GM19455 (cell line): ENCODE measurements around the gene TTN.
"Not testable (repeated sequence)": the region's sequence is repeated elsewhere in the genome, so short reads cannot be mapped to it uniquely, and the experiment has no call there.

Experiments
- ATAC-seq: cut with Tn5 transposase; IDR thresholded peaks from one replicate; pipeline ENCODE4 v1.9.1; 2021; ENCODE audit not compliant: unreplicated experiment

The TTN gene

DNA sequence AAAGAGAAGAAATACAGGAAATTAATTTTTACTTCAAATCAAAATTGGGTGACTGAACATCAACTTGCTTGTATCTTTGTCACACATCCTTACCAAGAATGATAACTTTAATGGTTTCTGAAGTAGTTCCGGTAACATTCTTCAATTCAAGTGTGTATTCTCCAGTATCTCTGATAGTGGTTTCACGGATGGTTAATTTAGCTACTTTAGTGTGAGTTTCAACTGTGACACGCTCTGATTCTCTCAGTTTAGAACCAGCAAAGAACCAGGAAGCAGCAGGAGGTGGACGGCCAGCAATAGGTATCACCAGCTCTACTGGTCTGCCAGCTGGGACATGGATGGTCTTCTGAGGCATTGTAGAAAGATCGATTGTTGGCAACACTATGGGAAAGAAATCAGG lies 264.7 kb downstream of the TTN start:
- ATAC-seq = no peak

GRCh38 chr2:178542161-178542560 lies 265.1 kb downstream of the TTN start:
- no peak for ATAC-seq

DNA sequence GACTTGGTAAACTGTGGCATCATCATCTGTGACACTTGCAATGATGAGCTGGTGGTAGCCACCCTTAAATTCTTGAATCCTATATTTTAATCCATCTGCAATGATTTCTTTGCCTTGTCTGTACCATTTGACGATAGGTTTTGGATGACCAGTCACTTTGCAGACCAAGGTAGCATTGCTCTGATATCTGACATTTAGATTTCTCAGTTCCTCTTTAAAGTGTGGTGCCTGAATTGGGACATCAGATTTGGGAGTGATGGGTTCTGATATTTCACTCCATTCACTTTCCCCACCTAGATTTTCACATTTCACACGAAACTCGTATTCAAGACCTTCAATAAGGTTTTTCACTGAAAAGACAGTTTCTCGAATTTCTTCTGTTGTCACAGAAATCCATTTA lies 271.2 kb downstream of the TTN start:
- ATAC-seq = no peak

DNA sequence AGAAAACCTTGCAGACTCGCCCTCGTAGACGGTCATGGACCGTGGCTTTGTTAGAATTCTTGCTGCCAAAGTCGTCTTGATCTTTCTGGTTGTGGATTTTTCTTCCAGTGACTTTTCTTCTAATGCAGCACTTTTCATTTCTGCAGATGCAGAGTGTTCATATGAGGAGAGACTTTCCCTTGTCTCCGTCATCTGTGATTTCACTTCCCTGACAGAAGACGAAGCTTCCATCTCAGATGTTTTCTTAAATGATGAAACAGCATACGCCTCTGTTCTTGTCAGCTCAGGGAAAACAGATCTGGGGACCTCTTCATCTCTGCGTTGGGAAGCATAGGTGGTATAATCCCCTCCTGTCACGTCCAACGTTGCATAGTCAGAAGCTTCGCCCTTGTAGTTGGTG lies 276.1 kb downstream of the TTN start:
- no peak for ATAC-seq

GRCh38 chr2:178530625-178531142 lies 276.5 kb downstream of the TTN start:
- peak; percentile 95 for ATAC-seq

- ATAC-seq = peak; percentile 6
Measured at GRCh38 chr2:178530131-178530530, 277.1 kb downstream of the TTN start.

DNA sequence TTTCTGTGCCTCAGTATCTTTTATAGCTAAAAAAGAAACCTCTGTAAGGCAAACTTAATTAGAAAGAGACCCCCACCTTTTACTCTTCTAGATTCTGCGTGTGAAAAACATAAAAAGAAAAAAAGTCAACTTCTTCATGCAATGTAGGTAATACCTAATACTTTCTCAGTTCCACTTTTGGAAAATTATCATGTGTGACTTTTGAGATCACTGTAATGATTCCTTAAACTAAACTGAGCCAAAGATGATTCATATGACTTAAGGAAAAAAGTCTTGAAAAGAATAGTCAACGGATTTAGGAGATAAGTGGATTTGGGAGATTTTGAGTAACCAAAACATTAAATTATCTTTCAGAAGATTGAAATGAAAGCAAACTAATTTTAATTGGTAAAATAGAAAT lies 278.0 kb downstream of the TTN start:
- ATAC-seq = no peak

DNA sequence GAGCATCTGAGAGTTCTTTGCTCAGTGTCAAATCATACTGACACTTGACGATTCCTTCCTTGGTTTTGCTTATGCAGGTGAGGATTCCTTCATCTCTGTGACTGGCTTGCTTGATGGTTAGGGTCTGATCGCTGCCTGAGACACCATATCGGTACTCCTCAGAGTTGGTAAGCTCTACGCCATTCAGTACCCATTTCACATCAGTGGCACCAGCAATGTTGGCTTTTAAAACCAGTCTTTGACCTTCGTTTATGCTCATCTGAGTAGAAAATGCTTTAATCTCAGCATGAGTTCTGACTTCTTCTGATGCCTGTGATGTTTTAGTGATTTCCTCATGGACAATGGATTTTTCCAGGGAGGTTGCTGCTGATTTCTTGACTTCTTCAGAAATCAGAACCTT lies 278.6 kb downstream of the TTN start:
- no peak for ATAC-seq

DNA sequence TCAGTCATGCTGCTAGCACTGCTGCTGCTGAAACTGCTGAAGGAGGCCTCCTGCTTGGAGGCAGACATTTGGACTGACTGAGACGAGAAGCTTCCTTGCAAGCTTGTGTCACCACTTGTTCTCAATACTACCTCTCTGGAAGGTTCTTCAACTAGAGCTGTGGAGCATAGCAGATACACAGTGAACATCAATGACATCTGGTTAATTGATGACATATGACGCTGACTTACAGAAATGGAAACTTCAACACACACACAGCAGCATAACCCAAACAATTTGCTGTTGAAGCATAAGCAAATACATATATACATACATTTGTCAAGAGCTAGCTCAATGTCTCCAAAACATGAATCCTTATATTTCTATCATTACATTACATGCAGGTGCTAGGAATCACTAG lies 279.6 kb downstream of the TTN start:
- ATAC-seq = no peak

- ATAC-seq = no peak
Measured at GRCh38 chr2:178526256-178526655, 281.0 kb downstream of the TTN start.

DNA sequence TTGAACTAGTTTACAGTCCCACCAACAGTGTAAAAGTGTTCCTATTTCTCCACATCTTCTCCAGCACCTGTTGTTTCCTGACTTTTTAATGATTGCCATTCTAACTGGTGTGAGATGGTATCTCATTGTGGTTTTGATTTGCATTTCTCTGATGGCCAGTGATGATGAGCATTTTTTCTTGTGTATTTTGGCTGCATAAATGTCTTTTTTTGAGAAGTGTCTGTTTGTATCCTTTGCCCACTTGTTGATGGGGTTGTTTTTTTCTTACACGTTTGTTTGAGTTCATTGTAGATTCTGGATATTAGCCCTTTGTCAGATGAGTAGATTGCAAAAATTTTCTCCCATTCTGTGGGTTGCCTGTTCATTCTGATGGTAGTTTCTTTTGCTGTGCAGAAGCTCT lies 281.8 kb downstream of the TTN start:
- not testable (repeated sequence) for ATAC-seq

GRCh38 chr2:178525010-178525409 lies 282.2 kb downstream of the TTN start:
- ATAC-seq = not testable (repeated sequence)

DNA sequence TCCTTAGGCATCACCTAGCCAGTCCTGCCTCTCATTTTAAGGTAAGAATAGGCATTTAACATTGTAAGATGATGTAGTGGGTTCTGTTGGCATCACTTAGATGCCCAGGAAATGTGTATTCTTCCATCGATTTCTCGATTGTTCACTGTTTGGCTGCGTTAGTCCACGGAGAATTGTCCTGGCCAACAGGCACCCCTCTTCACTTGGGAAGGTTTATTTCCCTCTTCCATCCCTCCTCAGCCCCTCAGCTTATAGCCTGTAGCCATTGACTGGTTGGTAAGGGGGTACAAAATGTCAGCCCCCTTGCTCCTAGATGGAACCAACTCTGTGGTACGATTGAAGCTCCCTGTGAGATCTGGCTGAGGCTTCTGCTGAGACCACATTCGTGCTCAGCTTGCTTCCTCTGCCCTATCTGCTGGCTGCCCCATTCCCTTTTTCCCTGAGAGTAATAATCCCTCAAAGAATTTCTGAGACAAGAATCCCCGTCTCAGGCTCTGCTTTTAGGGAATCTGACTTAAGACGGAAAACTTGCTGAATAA lies 283.6 kb downstream of the TTN start:
- ATAC-seq = peak; percentile 13

DNA sequence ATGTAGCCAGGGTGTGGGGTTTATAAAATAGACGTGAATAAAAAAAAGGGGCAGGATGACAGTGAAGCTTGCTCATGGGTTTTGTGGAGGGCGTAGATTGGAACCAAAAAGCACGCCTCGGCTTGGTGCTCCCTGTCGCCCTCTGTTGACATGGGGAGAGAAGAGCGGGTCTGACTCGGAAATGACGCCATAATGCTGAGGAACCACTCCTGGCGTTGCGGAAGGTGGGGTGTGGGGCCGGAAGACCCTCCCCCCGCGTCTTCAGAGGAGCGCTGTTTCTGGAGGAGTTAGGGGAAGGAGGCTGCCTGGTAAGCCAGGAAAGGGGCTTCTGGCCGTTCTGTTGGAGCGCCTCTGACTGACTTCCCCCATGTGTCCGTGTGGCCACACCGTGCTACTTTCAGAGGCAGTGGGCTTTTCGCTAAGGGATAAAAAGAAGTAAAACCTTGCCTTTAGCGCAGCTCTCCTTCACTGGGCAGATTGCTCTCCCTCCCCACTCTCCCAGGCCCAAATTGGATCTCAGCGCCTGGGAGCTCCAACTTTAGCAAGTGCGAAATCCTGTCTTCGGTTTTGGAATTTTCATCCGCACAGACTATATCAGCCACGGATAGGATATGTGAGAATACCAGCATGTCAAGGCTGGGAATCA lies 284.1 kb downstream of the TTN start:
- peak; percentile 92 for ATAC-seq

- ATAC-seq = no peak
Measured at GRCh38 chr2:178521304-178522150, 285.7 kb downstream of the TTN start.

- ATAC-seq = no peak
Measured at GRCh38 chr2:178517496-178517895, 289.7 kb downstream of the TTN start.

- ATAC-seq = no peak
Measured at GRCh38 chr2:178514664-178515063, 292.6 kb downstream of the TTN start.

- ATAC-seq = no peak
Measured at GRCh38 chr2:178513876-178514275, 293.3 kb downstream of the TTN start.

GRCh38 chr2:178512484-178512883 lies 294.7 kb downstream of the TTN start:
- ATAC-seq = no peak

GRCh38 chr2:178510384-178510783 lies 296.8 kb downstream of the TTN start:
- ATAC-seq = no peak

GRCh38 chr2:178508646-178509045 lies 298.6 kb downstream of the TTN start:
- ATAC-seq = no peak

GRCh38 chr2:178506949-178507348 lies 300.3 kb downstream of the TTN start:
- no peak for ATAC-seq
